ENCODE data around the gene RBM33.

RBM33 gene

GRCh38 chr7:155724327-155725005 is 80.0 kb downstream of the RBM33 start:
- DNase-seq (ENCODE audit: low spot score), result no peak

GRCh38 chr7:155725006-155725355 is 80.5 kb downstream of the RBM33 start:
- DNase-seq (ENCODE audit: low spot score), result no peak

GRCh38 chr7:155727616-155728015 is 83.2 kb downstream of the RBM33 start:
- DNase-seq (ENCODE audit: low spot score), result no peak

GRCh38 chr7:155728116-155728515 is 83.7 kb downstream of the RBM33 start:
- DNase-seq (ENCODE audit: low spot score), result no peak

GRCh38 chr7:155729847-155730246 is 85.4 kb downstream of the RBM33 start:
- no peak for DNase-seq (ENCODE audit: low spot score)

- no peak for DNase-seq (ENCODE audit: low spot score)
Measured at GRCh38 chr7:155731380-155731779, 86.9 kb downstream of the RBM33 start.

GRCh38 chr7:155731871-155732270 is 87.4 kb downstream of the RBM33 start:
- no peak for DNase-seq (ENCODE audit: low spot score)

- no peak for DNase-seq (ENCODE audit: low spot score)
Measured at GRCh38 chr7:155732286-155732685, 87.8 kb downstream of the RBM33 start.

GRCh38 chr7:155733582-155734444 is 89.4 kb downstream of the RBM33 start:
- DNase-seq (ENCODE audit: low spot score), result no peak

GRCh38 chr7:155734445-155734809 is 90.0 kb downstream of the RBM33 start:
- no peak for DNase-seq (ENCODE audit: low spot score)

GRCh38 chr7:155735442-155736115 is 91.1 kb downstream of the RBM33 start:
- DNase-seq (ENCODE audit: low spot score), result no peak

GRCh38 chr7:155737590-155737989 is 93.1 kb downstream of the RBM33 start:
- DNase-seq (ENCODE audit: low spot score), result no peak

GRCh38 chr7:155738104-155738503 is 93.6 kb downstream of the RBM33 start:
- no peak for DNase-seq (ENCODE audit: low spot score)

GRCh38 chr7:155738652-155739537 is 94.4 kb downstream of the RBM33 start:
- DNase-seq (ENCODE audit: low spot score), result peak; percentile 67

- DNase-seq (ENCODE audit: low spot score), result no peak
Measured at GRCh38 chr7:155739538-155740143, 95.2 kb downstream of the RBM33 start.

- no peak for DNase-seq (ENCODE audit: low spot score)
Measured at GRCh38 chr7:155741082-155741481, 96.6 kb downstream of the RBM33 start.

- DNase-seq (ENCODE audit: low spot score), result no peak
Measured at GRCh38 chr7:155741805-155742204, 97.3 kb downstream of the RBM33 start.

- DNase-seq (ENCODE audit: low spot score), result no peak
Measured at GRCh38 chr7:155743177-155743576, 98.7 kb downstream of the RBM33 start.

GRCh38 chr7:155744971-155745683 is 100.7 kb downstream of the RBM33 start:
- DNase-seq (ENCODE audit: low spot score), result no peak

GRCh38 chr7:155745737-155746136 is 101.3 kb downstream of the RBM33 start:
- DNase-seq (ENCODE audit: low spot score), result no peak

- DNase-seq (ENCODE audit: low spot score), result no peak
Measured at GRCh38 chr7:155746188-155746587, 101.7 kb downstream of the RBM33 start.
